IMR-90 (cell line): ENCODE results near the gene TAS2R19.

Source experiments
- CTCF ChIP-seq: conservative IDR thresholded peaks from 2 replicates; pipeline ENCODE4 v1.5.1; 2012; ENCODE audit warnings: mild to moderate bottlenecking, low read depth, low read length, improper control_type of control experiment
- RFX5 ChIP-seq: IDR thresholded peaks from 2 replicates; pipeline ENCODE4 v1.8.0; 2012; ENCODE audit warnings: low read depth, mild to moderate bottlenecking, low read length, moderate library complexity

GRCh38 chr12:11067514-11067913 lies 45.1 kb upstream of the TAS2R19 start:
- TF ChIP-seq CTCF (no peak), RFX5 (no peak)
